Measurements from ENCODE around the gene LOXL1. TPM values are rescaled to one million over a fixed set of nuclear protein-coding genes. Genes with fewer than 3 reads are reported as not detected.

Gene LOXL1
- total and polyA plus RNA-seq, 9 of the 15 experiments (the other 6 are each of a cell fraction or from before 2014, with no cell fraction given): 0.14 TPM; not detected in 8

- TF ChIP-seq SRF (CRISPR knock-in tag; IDR thresholded peaks at IDR 0.05) (peak in 1 of 2 experiments; percentile 15; a peak in 1 of 4 replicates), ESRRA (IDR thresholded peaks at IDR 0.05; ENCODE audit: borderline replicate concordance, low read depth) (peak; percentile 35; the same call in 1 of the 2 replicates), ZNF592 (IDR thresholded peaks at IDR 0.05) (peak; percentile 51; the same call in 1 of the 2 replicates), XRCC5 (IDR thresholded peaks at IDR 0.05; ENCODE audit: low read depth, low read length) (peak; percentile 31; the same call in 1 of the 2 replicates), MXI1 (IDR thresholded peaks at IDR 0.05; ENCODE audit: low read depth, low read length) (peak; percentile 95), HDAC1 (IDR thresholded peaks at IDR 0.05) (peak in 1 of 2 experiments; percentile 93; a peak in 2 of 4 replicates), ETV1 (tag; conservative IDR thresholded peaks at IDR 0.05; ENCODE audit: low read depth) (peak; percentile 58; the same call in 1 of the 2 replicates), ZNF24 (IDR thresholded peaks at IDR 0.05) (peak; percentile 46; the same call in 1 of the 2 replicates), ZBTB11 (CRISPR knock-in tag; IDR thresholded peaks at IDR 0.05) (peak in 2 of 3 experiments; percentile 53 to 77; a peak in 2 of 6 replicates), ATF3 (IDR thresholded peaks at IDR 0.05) (no peak), ATF3 (CRISPR knock-in tag; conservative IDR thresholded peaks at IDR 0.05) (0 out of 2 replicates have a peak, but pooled peaks have one; percentile 37), CBFA2T2 (conservative IDR thresholded peaks at IDR 0.05) (peak; percentile 78), NCOA2 (IDR thresholded peaks at IDR 0.05; ENCODE audit: partially characterized antibody in 2 of 2) (no peak), HEY1 (CRISPR knock-in tag; IDR thresholded peaks at IDR 0.05; ENCODE audit: borderline replicate concordance) (no peak), RBBP5 (IDR thresholded peaks at IDR 0.05; ENCODE audit: borderline replicate concordance, insufficient read depth, low read length, poor library complexity, severe bottlenecking) (peak; percentile 79), GABPA (tag; conservative IDR thresholded peaks at IDR 0.05; ENCODE audit: low read depth) (peak; percentile 94)
Measured at GRCh38 chr15:73991726-73992593, 65.7 kb downstream of the LOXL1 start, which contains the start of gene STOML1 (continued).

Measured in K562 (cell line).